Cardiac fibroblast (primary cell): ENCODE data around the gene PPP1R9A.

Experiments
- DNase-seq, 2 donors: peaks; one replicate each; pipeline versions ENCODE4 v3.0.0 to v3.0.0-alpha.2; 2010; ENCODE audit warnings: low read depth in 2 of 2
- H3K4me3 ChIP-seq, 2 donors: replicated peaks in 1 of 2; 1 replicate in 1 of 2; 2 replicates in 1 of 2; pipeline ENCODE4 v1.5.1; 2011; ENCODE audit warnings: low read depth in 2 of 2, low read length in 2 of 2, mild to moderate bottlenecking in 2 of 2, moderate library complexity in 1 of 2
- TF ChIP-seq, protein P1 (sequence below): IDR thresholded peaks from one replicate; pipeline ENCODE4 v1.5.1; 2011; ENCODE audit warnings: low read depth, mild to moderate bottlenecking, low read length, inconsistent platforms

The PPP1R9A gene

DNA sequence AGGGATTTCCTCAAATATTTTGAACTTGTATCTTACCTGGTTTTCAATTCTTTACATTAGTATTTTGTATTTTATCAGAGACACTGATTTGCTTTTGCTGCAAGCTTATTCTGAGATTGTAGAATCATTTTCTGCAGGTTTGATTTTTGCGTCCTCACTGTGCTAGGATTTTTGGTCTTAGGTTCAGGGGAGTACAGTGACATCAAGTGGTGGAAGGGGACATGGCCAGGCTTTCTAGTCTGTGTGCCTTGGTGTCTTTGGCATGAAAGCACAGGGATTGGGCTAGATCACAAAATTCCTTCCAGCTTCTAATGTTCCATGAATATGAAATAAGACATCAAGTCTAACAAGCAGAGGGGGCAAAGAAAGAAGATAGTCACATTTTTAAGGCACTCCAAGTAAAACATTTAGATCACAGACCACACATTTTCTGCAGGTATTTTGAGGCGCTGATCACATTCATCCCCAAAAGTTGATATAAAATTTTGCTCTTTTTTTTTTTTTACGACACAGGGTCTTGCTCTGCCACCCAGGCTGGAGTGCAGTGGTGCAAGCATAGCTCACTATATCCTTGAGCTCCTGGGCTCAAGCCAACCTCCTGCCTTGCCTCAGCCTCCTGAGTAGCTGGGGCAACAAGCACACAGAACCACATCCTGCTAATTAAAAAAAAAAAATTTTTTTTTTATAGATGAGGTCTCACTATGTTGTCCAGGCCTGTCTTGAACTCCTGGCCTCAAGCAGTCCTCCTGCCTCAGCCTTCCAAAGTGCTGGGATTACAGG, 292.6 kb downstream of the PPP1R9A start:
- TF ChIP-seq, protein P1, sequence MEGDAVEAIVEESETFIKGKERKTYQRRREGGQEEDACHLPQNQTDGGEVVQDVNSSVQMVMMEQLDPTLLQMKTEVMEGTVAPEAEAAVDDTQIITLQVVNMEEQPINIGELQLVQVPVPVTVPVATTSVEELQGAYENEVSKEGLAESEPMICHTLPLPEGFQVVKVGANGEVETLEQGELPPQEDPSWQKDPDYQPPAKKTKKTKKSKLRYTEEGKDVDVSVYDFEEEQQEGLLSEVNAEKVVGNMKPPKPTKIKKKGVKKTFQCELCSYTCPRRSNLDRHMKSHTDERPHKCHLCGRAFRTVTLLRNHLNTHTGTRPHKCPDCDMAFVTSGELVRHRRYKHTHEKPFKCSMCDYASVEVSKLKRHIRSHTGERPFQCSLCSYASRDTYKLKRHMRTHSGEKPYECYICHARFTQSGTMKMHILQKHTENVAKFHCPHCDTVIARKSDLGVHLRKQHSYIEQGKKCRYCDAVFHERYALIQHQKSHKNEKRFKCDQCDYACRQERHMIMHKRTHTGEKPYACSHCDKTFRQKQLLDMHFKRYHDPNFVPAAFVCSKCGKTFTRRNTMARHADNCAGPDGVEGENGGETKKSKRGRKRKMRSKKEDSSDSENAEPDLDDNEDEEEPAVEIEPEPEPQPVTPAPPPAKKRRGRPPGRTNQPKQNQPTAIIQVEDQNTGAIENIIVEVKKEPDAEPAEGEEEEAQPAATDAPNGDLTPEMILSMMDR, result peak; percentile 82
- DNase-seq, result peak; percentile 78 to 80
- H3K4me3 ChIP-seq, result no peak overlapping the region

DNA sequence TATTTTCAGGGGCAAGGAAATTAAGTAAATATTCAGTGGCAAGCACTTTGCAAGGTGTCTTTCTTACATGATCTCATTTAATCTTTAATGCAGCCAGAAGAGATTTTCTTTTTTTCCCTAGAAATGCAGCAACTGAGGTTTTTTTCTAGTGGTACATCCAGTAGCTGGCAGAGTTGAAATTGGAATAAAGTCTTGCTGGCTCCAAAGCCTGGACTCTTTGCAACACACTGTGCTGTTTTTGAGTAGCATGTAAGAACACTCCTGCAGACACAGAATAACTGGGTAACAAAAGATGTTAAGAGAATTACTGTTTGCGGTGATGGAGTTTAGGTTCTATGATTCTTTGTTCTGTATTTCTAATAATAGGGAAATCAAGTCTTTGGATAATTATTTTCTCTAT, 293.3 kb downstream of the PPP1R9A start:
- no peak overlapping the region for H3K4me3 ChIP-seq
- no peak for DNase-seq
- TF ChIP-seq, protein P1, result no peak

GRCh38 chr7:95201727-95202126, 294.3 kb downstream of the PPP1R9A start:
- TF ChIP-seq, protein P1, result no peak
- no peak overlapping the region for H3K4me3 ChIP-seq
- DNase-seq, result no peak

GRCh38 chr7:95204618-95205017, 297.2 kb downstream of the PPP1R9A start:
- no peak for DNase-seq
- no peak overlapping the region for H3K4me3 ChIP-seq
- TF ChIP-seq, protein P1, result no peak

GRCh38 chr7:95205665-95206225, 298.4 kb downstream of the PPP1R9A start:
- H3K4me3 ChIP-seq, result no peak overlapping the region
- DNase-seq, result peak; percentile 68 to 82
- TF ChIP-seq, protein P1, result no peak

DNA sequence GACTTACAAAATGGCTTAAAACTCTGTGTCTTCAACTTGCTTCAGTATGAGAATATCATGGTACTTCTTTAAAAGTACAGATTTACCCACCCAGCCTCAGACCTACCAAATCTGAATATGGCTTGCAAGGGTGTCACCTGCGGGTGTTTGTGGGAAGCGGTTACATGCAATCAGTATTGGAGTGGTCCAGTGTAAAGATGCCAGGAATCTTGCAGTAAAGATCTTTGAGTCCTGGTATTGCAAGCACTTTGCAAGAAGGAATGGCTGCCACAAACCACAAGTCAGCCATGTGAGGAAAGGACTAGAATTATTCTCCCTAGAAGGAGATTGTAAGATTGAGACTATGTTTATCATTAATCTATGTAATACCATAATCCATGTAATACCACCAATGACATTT, 301.9 kb downstream of the PPP1R9A start:
- TF ChIP-seq, protein P1, result no peak
- no peak for DNase-seq
- no peak overlapping the region for H3K4me3 ChIP-seq
